Measurements from ENCODE around the gene NFKBIA.
"Not testable (repeated sequence)": the region's sequence is repeated elsewhere in the genome, so short reads cannot be mapped to it uniquely, and the experiment has no call there.

GRCh38 chr14:35396610-35397009, 7.9 kb downstream of the NFKBIA start:
- not testable (repeated sequence) for TF ChIP-seq KDM1A (IDR thresholded peaks at IDR 0.05; ENCODE audit: borderline replicate concordance, low read length); EZH2 (IDR thresholded peaks at IDR 0.05; ENCODE audit: low read depth, low read length, severe bottlenecking); POLR2A (IDR thresholded peaks at IDR 0.05; ENCODE audit: control extremely low read depth in 1 of 2, low read depth in 2 of 2, low read length in 2 of 2); CTCF (IDR thresholded peaks at IDR 0.05; ENCODE audit: control extremely low read depth in 1 of 3, insufficient read depth in 1 of 3, low read depth in 1 of 3, low read length in 3 of 3); HDAC6 (IDR thresholded peaks at IDR 0.05; ENCODE audit: low read depth, low read length); GABPA (IDR thresholded peaks at IDR 0.05; ENCODE audit: borderline replicate concordance, insufficient read depth, low read length); MAX (IDR thresholded peaks at IDR 0.05); TCF12 (IDR thresholded peaks at IDR 0.05; ENCODE audit: low read depth, low read length); SIN3A (conservative IDR thresholded peaks at IDR 0.05 in 1 of 2, IDR thresholded peaks at IDR 0.05 in 1 of 2; ENCODE audit: low read depth in 1 of 2, low read length in 2 of 2); TBP (IDR thresholded peaks at IDR 0.05; ENCODE audit: low read depth, low read length); EP300 (IDR thresholded peaks at IDR 0.05; ENCODE audit: borderline replicate concordance in 1 of 2, low read depth in 2 of 2, low read length in 2 of 2)

Measured in H1 (cell line).